GM10847 (cell line): ENCODE results near the gene UBE2E3.

Source experiments
- POLR2A ChIP-seq: IDR thresholded peaks from 2 replicates; pipeline ENCODE4 v1.6.1; 2011; ENCODE audit not compliant: insufficient read length; ENCODE audit errors: extremely low read depth

Gene UBE2E3

DNA sequence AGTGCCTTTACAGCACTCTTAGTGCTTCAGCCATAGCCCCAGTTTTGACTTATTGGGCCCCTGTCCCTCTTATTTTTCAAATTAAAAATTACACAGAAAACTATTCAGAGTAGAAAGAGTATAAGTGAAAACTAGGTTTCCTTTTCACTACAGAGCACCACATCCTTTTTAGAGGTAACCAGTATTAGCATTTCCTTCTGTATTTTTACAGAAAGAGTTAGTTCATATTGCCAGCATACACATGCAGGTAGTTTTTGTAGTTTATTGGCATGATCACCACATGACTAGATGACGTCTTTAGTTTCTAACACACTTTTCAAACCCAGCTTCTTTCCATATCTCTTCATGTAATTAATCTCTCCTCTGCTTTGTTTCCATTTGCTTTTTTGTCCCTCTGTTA, 66.4 kb downstream of the UBE2E3 start:
- no peak for TF ChIP-seq POLR2A

DNA sequence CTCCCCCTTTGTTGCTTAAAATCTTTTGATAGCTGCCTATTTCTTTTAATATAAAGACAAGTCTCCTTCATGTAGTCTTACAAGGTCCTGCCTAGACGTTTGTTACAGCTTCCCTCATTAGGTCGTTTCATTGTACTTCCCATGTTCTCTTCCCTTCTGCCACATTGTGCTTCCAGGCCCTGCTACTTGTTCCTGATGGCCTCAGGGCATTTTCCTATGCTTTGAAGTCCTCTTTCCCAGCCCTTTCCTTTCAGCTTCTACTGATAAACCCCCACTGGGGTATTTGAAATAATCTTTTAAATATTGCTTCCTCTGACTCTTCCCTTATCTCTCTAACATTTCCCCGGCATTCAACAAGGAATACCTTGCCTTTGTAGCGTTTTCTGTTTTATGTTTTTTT, 67.4 kb downstream of the UBE2E3 start:
- TF ChIP-seq POLR2A = no peak

DNA sequence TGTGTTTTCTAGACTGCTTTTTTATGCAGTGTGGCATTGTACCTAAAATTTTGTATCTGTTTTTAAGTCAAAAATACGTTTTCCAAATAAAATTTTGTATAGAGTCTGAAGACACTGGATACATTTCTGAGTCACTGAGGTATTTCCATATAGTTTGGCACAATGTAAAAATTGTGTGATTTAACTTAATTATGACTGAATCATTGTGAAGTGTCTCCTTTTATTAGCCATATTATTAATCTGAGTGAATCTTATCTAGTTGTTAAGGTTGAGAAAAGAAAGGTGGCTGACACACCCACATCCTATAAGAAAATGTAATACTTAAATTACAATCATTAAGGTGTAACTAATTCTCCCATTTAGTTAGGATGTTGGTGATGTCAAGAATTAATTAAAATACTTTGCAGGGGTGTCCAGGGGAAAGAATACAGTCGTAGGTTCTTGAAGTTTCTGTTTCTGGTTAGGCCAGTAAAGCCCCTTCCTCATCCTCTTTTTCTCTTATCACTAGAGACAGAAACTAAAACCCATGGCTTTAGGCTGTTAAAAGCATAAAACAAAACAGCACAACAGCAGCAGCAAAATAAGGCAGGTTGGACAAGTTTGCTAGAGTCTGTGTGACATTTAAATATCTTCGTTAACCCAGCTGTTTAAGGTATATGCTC, 71.6 kb downstream of the UBE2E3 start:
- TF ChIP-seq POLR2A = no peak

DNA sequence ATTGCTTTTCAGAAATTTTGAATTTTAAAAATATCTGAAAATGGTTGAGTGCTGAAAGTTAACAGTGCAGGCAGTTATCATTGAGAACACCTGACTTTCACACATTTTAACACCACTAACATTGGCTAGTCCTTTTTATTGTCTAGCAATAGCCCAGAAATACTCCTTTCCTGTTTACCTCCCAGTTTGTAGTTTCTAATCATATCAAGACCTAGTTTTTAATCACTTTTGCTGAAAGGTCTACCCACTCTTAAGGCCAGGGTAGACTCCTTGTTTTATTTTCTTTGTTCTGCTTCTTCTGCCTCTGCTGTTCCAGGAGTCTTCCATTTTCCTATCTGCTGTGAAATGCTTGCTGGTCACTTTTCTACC, 72.1 kb downstream of the UBE2E3 start:
- no peak for TF ChIP-seq POLR2A

DNA sequence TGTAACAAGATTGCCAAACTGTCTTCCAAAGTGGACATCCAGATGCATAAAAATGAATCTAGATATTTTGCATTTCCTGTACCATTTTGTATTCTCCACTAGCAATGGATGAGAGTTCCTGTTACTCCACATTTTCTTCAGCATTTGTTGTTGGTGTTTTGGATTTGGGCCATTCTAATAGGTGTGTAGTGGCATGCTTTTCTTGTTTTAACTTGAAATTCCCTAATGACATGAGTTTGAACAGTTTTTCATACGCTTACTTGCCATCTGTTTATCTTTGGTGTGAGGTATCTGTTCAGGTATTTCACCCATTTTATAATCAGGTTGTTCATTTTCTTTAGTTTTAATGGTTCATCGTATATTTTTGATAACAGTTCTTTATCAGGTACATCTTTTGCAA, 73.9 kb downstream of the UBE2E3 start:
- TF ChIP-seq POLR2A = no peak

DNA sequence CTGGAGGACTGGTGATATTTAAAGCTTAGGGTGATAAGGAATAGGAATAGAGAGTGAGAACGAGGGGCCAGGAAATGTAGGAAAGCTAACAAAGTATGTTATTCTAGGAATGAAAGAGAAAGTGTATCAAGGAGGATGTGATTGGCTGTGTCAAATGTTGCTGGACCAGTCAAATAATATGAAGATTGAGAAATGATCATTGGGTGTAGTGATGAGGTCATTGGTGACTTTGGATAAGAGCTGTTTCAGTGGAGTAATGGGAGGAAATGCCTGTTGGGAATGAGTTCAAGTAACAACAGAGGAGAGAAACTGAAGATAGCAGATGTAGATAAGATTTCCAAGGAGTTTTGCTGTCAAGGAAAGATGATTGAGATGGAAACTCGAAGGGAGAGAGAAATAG, 74.4 kb downstream of the UBE2E3 start:
- TF ChIP-seq POLR2A = no peak

DNA sequence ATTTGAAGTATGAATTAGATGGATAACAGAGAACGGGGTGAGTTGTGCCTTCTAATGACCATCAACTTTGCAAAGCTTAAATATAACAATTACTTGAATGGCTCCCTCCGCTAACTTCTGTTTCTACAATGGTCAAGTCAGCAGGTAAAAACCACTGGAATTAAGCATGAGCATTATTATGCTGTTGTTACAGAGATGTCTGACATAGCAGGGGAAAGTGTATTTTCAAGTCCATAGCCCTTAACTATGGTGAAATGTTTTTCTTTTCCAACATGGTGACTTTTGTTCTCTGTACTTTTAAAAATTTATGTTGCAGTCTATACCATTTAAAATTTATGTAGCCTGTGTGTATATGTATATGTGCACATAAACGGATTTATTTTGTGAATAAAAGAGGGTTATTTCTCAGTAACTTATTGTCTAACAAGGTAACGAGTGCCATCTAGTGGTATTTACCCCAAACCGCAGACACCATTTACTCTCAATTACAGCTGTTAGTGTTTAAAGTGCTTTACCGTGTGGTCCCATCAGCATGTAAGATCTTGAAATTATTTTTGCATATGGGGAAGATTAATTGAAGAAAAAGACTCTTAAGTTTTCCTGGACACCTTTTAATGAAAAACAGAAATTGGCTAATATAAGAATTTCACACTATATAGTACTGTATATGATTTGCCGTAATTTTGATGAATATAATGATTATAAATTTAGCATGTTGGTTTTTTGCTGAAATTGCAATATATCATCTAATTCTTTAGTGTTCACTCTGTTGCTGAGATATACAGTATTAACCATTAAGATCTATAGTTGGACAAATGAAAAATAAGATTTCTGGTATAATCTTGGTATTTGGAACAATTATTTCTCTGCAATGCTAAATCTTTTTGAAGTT, 78.2 kb downstream of the UBE2E3 start:
- TF ChIP-seq POLR2A = no peak

DNA sequence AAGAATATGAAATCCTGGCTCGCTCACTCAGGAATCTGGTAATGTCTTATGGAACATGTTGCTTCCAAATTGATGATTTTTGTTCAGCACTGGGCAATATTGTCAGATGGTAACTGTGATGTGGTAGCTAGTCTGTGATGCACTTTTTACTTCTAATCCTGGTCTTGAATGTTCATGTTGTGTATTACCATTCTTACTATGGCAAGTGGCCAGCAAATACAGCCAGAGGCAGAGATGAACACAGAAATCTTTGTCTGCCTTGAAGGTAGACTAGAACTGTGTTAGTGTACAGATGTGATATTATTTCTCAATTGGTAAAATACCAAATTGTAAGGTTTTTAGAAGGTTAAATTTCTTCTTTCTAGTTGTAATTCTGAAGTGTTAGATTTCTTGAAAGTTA, 83.3 kb downstream of the UBE2E3 start:
- TF ChIP-seq POLR2A = no peak

DNA sequence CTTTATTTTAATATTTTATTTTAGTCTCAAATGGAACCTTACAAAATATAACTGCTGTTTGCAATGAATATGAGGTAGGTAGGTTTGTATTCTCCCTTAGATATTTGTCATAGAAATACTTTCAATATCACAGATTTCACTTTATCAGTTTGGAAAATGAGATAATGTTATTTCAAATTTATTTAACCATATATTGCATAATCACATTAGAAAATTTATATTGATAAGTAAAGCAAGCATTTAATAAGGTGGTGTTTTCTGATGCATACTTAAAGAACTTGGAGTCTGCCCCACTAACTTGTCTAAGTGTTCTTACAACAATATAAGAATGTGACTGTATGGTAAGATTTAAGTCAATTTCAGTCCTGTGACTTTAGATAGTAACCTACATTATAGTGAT, 85.1 kb downstream of the UBE2E3 start:
- no peak for TF ChIP-seq POLR2A

DNA sequence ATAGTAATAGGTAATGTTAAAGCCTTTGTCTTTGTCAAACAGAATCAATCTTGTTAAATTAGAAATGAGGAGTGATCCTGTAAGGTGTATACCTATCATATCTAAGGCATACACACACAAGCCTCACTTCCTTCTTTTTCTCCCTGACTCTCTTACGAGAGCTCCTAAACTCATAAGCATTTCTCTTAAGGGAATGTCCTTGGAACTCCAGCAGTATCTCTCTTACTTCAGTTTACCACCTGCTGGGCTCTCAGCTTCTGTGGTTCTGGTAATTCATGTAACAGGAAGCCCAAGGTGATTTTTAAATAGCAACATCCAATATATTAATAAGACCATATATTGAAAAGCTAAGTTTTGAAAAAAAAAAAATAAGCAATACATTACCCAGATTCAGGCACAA, 85.9 kb downstream of the UBE2E3 start:
- no peak for TF ChIP-seq POLR2A

DNA sequence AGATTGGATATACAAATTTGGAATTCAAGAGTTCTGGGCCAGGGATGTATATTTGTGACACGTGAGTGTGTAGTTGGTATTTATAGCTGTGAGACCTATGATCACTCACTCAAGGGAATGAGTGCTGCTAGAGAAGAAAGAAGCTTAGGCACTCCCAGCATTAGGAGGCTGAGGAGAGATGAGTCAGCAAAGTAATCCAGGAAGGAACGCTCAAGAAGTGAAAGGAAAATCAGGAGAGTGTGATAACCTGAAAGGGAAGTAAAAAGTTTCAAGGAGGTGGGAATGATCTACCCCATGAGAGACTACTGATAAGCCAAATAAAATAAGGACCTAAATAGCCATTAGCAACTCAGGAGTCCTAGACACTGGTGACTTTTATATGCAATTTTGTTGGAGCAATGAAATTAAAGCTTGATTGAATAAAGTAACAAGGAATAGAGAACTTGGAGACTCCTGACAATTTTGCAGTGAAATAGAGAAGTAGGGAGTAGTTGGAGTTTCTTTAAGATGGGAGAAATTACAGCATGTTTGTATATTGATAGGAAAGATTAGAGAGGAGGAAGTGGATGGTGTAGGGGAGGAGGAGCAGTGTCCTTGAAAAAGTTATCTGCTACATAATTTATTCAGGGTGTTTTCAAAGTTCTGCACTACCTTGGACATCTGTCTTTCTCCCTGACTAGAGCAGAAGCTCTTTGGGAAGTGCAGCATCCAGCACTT, 89.9 kb downstream of the UBE2E3 start:
- no peak for TF ChIP-seq POLR2A

DNA sequence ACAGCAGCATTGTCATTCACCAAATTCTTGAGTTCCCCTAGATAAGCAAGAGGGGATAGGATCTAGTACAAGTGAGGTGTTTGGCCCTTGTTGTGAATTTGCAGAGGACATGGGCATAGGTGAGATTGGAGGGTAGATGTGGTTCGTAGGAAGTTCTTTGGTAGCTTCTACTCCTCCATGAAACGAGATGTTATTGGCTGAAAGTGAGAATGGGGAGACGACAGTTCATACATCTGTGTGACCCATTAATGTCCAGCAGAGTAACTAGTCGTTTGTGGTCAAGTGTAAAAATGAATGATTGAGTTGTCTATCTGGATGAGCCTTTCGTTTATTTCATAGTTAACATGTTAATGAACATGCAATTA, 90.4 kb downstream of the UBE2E3 start:
- TF ChIP-seq POLR2A = no peak

DNA sequence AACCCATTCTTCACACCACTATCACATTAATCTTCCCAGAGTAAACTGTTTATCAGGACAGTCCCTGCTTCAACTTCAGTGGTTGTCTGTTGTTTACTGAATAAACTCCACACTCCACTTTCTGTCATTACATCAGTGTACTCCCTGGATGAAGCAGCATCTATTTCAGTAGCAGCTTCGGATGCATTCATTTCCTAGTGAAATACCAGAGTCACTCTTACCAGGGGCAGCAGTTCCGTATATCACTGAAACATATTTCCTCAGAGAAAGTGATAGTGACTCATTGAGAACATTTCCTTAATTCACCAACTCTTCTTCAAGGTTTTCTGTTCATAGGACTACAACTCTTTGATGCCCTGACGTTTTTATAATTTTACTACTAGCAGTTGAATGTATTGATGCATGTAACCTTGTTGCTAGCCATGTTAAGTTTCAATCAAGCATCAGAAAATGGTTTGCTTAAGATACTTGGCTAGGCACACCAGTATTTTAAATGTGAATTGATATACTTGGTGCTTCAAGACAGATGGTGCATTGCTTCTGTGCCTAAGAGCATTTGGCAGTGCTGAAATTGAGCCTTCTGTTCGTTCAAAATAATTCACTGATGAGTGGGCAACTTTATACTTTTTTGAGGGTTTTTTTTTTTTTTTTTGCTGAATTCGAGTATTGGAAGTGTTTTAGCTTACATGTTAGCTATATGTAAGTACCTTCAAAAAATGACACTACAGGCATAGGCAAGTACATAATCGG, 92.3 kb downstream of the UBE2E3 start:
- TF ChIP-seq POLR2A = no peak

DNA sequence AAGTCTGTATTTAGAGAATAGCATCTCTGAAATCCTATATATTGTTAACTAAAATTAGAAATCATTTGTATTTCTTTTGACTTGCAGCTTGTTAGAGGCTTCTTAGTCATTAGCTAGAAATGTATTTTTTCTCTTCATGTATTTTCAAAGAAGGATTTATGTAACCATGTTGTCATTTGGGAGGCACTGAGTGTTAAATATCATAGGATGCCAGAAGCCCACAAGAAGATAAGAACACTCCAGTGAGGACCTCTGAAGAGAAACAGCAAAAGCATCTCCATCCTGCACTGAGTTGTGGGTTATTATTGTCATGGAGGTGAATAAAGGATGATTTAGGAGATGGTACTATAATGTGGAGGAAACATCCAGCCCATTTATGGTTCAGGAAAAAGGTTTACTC, 93.5 kb downstream of the UBE2E3 start:
- TF ChIP-seq POLR2A = no peak

DNA sequence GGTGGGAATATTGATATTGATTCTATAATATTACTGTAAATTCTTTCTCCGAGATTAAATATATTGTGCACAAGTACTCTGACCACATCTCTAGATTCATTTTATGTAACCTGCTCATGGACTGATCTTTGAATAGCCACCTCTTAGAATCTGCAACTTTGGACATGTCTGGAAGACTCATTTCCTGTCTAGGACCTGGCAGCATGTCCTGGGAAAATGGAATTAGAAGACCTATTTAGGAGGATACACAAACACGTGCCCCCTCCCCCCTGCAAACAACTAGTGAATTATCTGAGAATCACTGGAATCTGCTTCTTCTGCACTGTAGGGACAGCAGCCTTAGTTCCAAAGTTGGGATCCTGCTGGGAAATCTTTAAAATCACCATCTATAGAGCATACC, 94.1 kb downstream of the UBE2E3 start:
- TF ChIP-seq POLR2A = no peak
